Heart left ventricle (tissue), 16 donors: Measurements from ENCODE around the gene DCAF6. TPM values are rescaled to one million over a fixed set of nuclear protein-coding genes. Genes with fewer than 3 reads are reported as not detected.

Experiments
- ATAC-seq, 4 donors: fragments of 200-7000 bp; cut with Tn5 transposase; one replicate each; pipeline ENCODE4 v1.9.1; 2020 to 2022; ENCODE audit warnings: moderate library complexity in 4 of 4, mild to moderate bottlenecking in 3 of 4, moderate number of reproducible peaks in 1 of 4
- DNase-seq, 5 donors: peaks; one replicate each; pipeline ENCODE4 v3.0.0-alpha.2; 2020
- H3K27ac ChIP-seq, 12 donors: fragments of 200-600 bp; sonication (generic) in 4 of 12; one replicate each; pipeline versions ENCODE4 v1.5.0 to v1.8.0; 2016 to 2022; ENCODE audit warnings: mild to moderate bottlenecking in 2 of 12
- H3K27me3 ChIP-seq, 9 donors: fragments of 200-600 bp; sonication (generic) in 2 of 9; one replicate each; pipeline versions ENCODE4 v1.5.1 to v1.8.0; 2016 to 2022; ENCODE audit warnings: mild to moderate bottlenecking in 3 of 9
- H3K36me3 ChIP-seq, 9 donors: fragments of 200-600 bp; sonication (generic) in 2 of 9; one replicate each; pipeline versions ENCODE4 v1.5.0 to v1.8.0; 2018 to 2022; ENCODE audit warnings: mild to moderate bottlenecking in 2 of 9
- H3K4me1 ChIP-seq, 12 donors: fragments of 200-600 bp; sonication (generic) in 4 of 12; one replicate each; pipeline versions ENCODE4 v1.5.0 to v1.8.0; 2016 to 2022; ENCODE audit warnings: mild to moderate bottlenecking in 3 of 12
- H3K4me3 ChIP-seq, 12 donors: fragments of 200-600 bp; sonication (generic) in 4 of 12; one replicate each; pipeline versions ENCODE4 v1.5.0 to v1.8.0; 2017 to 2022; ENCODE audit warnings: mild to moderate bottlenecking in 9 of 12, moderate library complexity in 4 of 12
- H3K9me3 ChIP-seq, 12 donors: fragments of 200-600 bp; sonication (generic) in 4 of 12; one replicate each; pipeline versions ENCODE4 v1.5.0 to v1.8.0; 2016 to 2022; ENCODE audit warnings: mild to moderate bottlenecking in 1 of 12
- POLR2A ChIP-seq, 2 donors: fragments of 450-650 bp; IDR thresholded peaks; one replicate each; pipeline ENCODE4 v1.6.1; 2017; ENCODE audit warnings: antibody characterized with exemption in 2 of 2, mild to moderate bottlenecking in 2 of 2, moderate library complexity in 2 of 2
- WGBS, 4 donors: extraction: QIAGEN DNeasy Blood & Tissue Kit in 2 of 4; methylation state at CpG; one replicate each; pipeline versions ENCODE4 v1.1.5 to v1.1.7; 2013 to 2018; 5-methylcytosine and 5-hydroxymethylcytosine counted together
- intact Hi-C, 10 donors: fragments of 100-400 bp; cut with DNase I; formaldehyde crosslinking; loops; one replicate each; pipeline versions ENCODE4 v1.11.1 to v1.14.2; 2022
- polyA plus RNA-seq, 2 donors: library from polyadenylated mRNA; stranded (reverse); fragments of 200-250 nt; gene quantifications; one replicate each; pipeline ENCODE4 v1.2.3, GENCODE V29; 2013
- total RNA-seq, 9 donors: library from RNA; depleted of rRNA in 2 of 9; stranded (reverse); fragments of >200 nt in 2 of 9; fragmentation: NEBNext Ultra II Directional in 3 of 9; extraction: Animal tissue kit (Norgen Biotek cat#: 25700) in 3 of 9; gene quantifications; one replicate each; pipeline versions ENCODE4 v1.1.0 to v1.2.4, GENCODE V29; 2016 to 2023
- TF ChIP-seq, protein P1 (sequence below), 12 donors: fragments of 200-600 bp; sonication (generic) in 4 of 12; IDR thresholded peaks; one replicate each; pipeline versions ENCODE4 v1.5.0 to v1.8.0; 2018 to 2022; ENCODE audit warnings: antibody characterized with exemption in 12 of 12, mild to moderate bottlenecking in 5 of 12
- donor health status: ischemic (EF 13 %, LVEDD 7.1; RV severe dilation, severe dysfunction).
- donor health status: healthy with polysubstance abuse.
- donor health status: DM: no; HTN: yes; CAD: no.
- donor health status: DM: no; HTN: no; CAD: no.
- donor health status: ischemic (EF 25% LVEDD 6.9; RV normal size, moderate dysfunction).
- donor health status: ischemic (EF 25% LVEDD 5.7; RV mildly dilated, moderate dysfunction).
- donor health status: healthy.
- donor health status: DM: yes; HTN: yes; CAD: no.
- donor health status: ischemic (EF 35%, LVEDD 5.7; RV mildly dilated, moderate dysfunction).
- donor health status: nonischemic (EF 11% LVEDD 7.7; RV severe dilation, severe dysfunction).
- donor health status: DM: yes; HTN: yes; CAD: no.
- donor health status: PGD.
- donor health status: ischemic (EF 29% LVEDD 5.4; RV normal size, mild dysfunction).
- donor health status: nonischemic (EF 23%, LVEDD 6.1; RV moderate dilation, normal function).

DCAF6 gene
- total and polyA plus RNA-seq, 11 donors: 66.9 to 245 (median 180) TPM

DNA sequence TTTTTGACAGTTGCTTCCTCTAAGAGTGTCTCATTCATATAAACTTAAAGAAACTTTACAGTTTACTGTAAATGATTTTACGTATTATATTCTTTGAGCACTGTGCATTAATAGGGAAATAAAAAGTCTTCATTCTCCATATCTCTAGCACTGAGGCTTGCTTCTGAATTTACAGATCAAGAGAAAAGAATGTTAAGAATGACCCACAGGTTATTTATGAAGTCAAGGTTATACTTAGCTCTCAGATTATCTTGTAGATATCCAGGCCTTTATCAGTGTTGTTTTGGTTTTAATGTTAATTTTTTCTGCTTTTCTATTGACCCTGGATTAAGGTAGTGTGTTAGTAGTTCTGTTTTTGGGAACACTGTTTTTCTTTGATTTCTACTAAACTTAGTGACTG, 108.8 kb downstream of the DCAF6 start:
- WGBS, 4 donors: 74 to 97% (median 87%) methylated on average over 1 of the region's 1 CpG
- no peak overlapping the region for H3K27ac ChIP-seq

DNA sequence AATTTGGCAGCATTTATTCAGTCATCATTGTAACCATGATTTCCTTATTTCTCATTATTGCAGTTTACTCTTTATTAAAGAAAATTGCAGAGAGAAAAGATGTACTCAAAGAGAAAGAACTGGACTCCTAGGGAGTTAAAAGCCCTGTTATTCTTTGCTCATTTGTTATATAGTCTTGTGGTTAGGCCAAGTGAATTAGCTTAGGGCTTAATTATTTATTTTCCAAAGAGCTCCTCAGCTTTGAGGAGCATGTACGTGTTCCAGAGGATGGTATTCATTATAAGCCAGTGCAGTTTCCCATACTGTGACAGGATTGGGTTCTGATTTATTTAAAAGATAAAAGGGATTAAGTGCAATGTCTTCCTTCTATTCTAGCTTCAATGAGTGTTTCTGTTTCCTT, 113.8 kb downstream of the DCAF6 start:
- WGBS, 4 donors: 46 to 67% (median 58%) methylated on average over 1 of the region's 1 CpG
- DNase-seq (no peak), ATAC-seq (no peak)
- no peaks in the 10 kb centered on the region for H3K27me3 ChIP-seq
- intact Hi-C loops: loop anchor here in 1 of 10 donors (5.0 kb wide), 1 partner anchor 113 kb away; the partner anchor contains the start of genes DCAF6 and MPC2
- no peaks in the 10 kb centered on the region for H3K9me3 ChIP-seq
- peaks cover 0 to 51% (median 11%) of the 10 kb centered on the region in 12 donors for H3K4me1 ChIP-seq
- no peak overlapping the region for H3K4me3 ChIP-seq
- TF ChIP-seq, protein P1, sequence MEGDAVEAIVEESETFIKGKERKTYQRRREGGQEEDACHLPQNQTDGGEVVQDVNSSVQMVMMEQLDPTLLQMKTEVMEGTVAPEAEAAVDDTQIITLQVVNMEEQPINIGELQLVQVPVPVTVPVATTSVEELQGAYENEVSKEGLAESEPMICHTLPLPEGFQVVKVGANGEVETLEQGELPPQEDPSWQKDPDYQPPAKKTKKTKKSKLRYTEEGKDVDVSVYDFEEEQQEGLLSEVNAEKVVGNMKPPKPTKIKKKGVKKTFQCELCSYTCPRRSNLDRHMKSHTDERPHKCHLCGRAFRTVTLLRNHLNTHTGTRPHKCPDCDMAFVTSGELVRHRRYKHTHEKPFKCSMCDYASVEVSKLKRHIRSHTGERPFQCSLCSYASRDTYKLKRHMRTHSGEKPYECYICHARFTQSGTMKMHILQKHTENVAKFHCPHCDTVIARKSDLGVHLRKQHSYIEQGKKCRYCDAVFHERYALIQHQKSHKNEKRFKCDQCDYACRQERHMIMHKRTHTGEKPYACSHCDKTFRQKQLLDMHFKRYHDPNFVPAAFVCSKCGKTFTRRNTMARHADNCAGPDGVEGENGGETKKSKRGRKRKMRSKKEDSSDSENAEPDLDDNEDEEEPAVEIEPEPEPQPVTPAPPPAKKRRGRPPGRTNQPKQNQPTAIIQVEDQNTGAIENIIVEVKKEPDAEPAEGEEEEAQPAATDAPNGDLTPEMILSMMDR (IDR thresholded peaks at IDR 0.05): no peak
- no peak for TF ChIP-seq POLR2A (IDR thresholded peaks at IDR 0.05)
- H3K36me3 ChIP-seq: peaks cover 0 to 49% (median 6%) of the 10 kb centered on the region in 9 donors
- H3K27ac ChIP-seq: no peak overlapping the region

More for the DNA sequence above, 108.8 kb downstream of the DCAF6 start:
- DNase-seq: no peak
- intact Hi-C loops: no loop called here
- Histone ChIP-seq H3K4me3 (no peak overlapping the region), H3K27me3 (no peaks in the 10 kb centered on the region), H3K36me3 (peaks cover 0 to 69% (median 22%) of the 10 kb centered on the region in 9 donors), H3K9me3 (no peaks in the 10 kb centered on the region), H3K4me1 (peaks cover 0 to 16% (median 0%) of the 10 kb centered on the region in 12 donors)
- TF ChIP-seq POLR2A (IDR thresholded peaks at IDR 0.05): no peak
- TF ChIP-seq, protein P1 (IDR thresholded peaks at IDR 0.05): no peak
- ATAC-seq: no peak

DNA sequence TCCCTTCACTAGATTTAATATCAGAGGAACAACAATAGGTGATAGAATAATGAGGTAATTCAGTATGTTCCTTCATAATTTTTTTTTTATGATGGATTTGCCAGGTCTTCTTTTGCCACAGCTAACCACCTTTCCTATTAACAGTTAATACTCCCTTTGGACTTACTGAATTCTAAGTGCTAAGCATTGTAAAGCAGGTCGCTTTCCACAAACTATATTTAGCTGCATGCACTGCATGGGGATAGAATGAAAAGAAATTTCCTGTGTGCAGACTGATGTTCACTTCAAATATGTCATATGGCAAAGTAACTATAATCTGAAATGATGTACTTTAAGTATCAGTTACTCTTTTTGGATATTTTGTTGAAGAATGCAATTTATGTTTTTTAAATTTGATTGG, 114.4 kb downstream of the DCAF6 start:
- ATAC-seq (peak; percentile 25 to 51 (median 50)), DNase-seq (no peak)
- Histone ChIP-seq H3K27me3 (no peaks in the 10 kb centered on the region), H3K27ac (no peak overlapping the region), H3K9me3 (no peaks in the 10 kb centered on the region), H3K36me3 (peaks cover 0 to 44% (median under 1%) of the 10 kb centered on the region in 9 donors), H3K4me3 (no peak overlapping the region), H3K4me1 (peaks cover 0 to 45% (median 11%) of the 10 kb centered on the region in 12 donors)
- 38 to 60% (median 43%) methylated on average over 1 of the region's 1 CpG for WGBS, 4 donors
- intact Hi-C loops: loop anchor here in 1 of 10 donors (5.0 kb wide), 1 partner anchor 114 kb away; the partner anchor contains the start of genes DCAF6 and MPC2
- TF ChIP-seq POLR2A (IDR thresholded peaks at IDR 0.05): no peak

DNA sequence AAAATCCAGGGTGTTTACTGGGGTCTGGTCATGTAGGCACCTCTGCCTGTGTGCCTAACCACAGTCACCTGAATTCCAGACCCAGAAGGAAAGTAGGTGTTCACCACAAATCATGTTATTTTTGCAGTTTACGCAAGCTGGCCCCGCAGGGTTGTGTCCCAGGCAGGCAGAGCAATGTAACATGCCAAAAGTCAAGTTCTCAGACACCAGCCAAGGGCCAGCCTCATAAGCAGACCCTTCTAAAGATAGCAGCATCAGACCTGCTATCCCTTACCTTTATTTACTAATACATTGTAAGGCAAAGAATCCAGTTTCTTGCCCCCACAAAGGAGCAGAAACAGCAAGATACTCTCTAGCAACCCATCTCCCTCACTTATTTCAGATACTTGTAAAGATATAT, 117.2 kb downstream of the DCAF6 start:
- peak in 2 of 5 donors; percentile 9 to 35 for DNase-seq
- no peak for TF ChIP-seq POLR2A (IDR thresholded peaks at IDR 0.05)
- TF ChIP-seq, protein P1 (IDR thresholded peaks at IDR 0.05): no peak
- H3K27ac ChIP-seq: peak overlapping the region in 10 of 12 donors; percentile 17 to 50 (median 38)
- peaks cover 0 to 44% (median 11%) of the 10 kb centered on the region in 12 donors for H3K4me1 ChIP-seq
- 53 to 72% (median 68%) methylated on average over 2 of the region's 2 CpGs for whole genome bisulfite sequencing, 4 donors
- intact Hi-C loops: loop anchor here in 1 of 10 donors (5.0 kb wide), 1 partner anchor 116 kb away; the partner anchor contains the start of genes DCAF6 and MPC2
- no peaks in the 10 kb centered on the region for H3K9me3 ChIP-seq
- H3K36me3 ChIP-seq: peaks cover 0 to 31% (median 2%) of the 10 kb centered on the region in 9 donors
- no peaks in the 10 kb centered on the region for H3K27me3 ChIP-seq
- H3K4me3 ChIP-seq: no peak overlapping the region
- ATAC-seq: peak; percentile 68 to 83 (median 76)
